ENCODE data around the gene CADM2. TPM values are rescaled to one million over a fixed set of nuclear protein-coding genes. Genes with fewer than 3 reads are reported as not detected.

Gene CADM2
- total RNA-seq, 2 donors from 2014 or later, result 24.1 to 29.8 TPM

DNA sequence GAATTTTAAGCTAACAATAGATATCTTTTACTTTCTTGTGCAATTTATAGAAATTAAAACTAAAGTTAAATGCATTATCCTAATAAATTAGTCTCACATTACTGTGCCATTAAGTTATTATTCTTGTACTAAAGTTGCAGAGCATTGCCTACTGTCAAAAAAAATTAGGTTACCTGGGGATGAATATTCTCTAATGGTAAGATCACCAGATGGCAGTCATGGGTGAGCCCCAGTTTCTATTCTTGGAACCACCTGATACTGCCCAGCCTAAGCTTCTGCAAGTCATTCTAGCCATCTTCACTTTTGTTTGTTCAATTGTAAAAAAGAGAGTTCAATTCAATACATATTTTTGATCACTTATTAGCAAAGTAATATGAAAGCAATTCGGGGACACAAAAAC is 213.2 kb downstream of the CADM2 start:
- no peaks in the 10 kb centered on the region for H3K27me3 ChIP-seq (ENCODE audit: control insufficient read depth, insufficient read depth, low read length, poor library complexity, severe bottlenecking)
- H3K27ac Mint-ChIP-seq, result no peak overlapping the region
- no peaks in the 10 kb centered on the region for H3K9me3 Mint-ChIP-seq
- H3K36me3 ChIP-seq (ENCODE audit: control insufficient read depth, insufficient read depth, low read length), result no peaks in the 10 kb centered on the region
- no peak for DNase-seq
- no peak overlapping the region for H3K9ac ChIP-seq (ENCODE audit: extremely low read depth, low read length, poor library complexity, severe bottlenecking)
- no peak overlapping the region for H3K4me3 ChIP-seq (ENCODE audit: low read length)
- WGBS, 2 experiments (ENCODE audit: insufficient coverage in 1 of 2, insufficient read length in 1 of 2), result 100% methylated on average over 1 of the region's 1 CpG; no CpG with 5 or more reads in 1 of the 2 experiments
- H3K4me1 ChIP-seq (ENCODE audit: control insufficient read depth, insufficient read depth, low read length), result no peaks in the 10 kb centered on the region
- H3K4me3 Mint-ChIP-seq, result no peak overlapping the region
- no peaks in the 10 kb centered on the region for H3K4me1 Mint-ChIP-seq
- no peaks in the 10 kb centered on the region for H3K36me3 Mint-ChIP-seq (ENCODE audit: low read depth)
- no peaks in the 10 kb centered on the region for H3K9me3 ChIP-seq (ENCODE audit: control insufficient read depth, low read length)
- TF ChIP-seq, protein P1, sequence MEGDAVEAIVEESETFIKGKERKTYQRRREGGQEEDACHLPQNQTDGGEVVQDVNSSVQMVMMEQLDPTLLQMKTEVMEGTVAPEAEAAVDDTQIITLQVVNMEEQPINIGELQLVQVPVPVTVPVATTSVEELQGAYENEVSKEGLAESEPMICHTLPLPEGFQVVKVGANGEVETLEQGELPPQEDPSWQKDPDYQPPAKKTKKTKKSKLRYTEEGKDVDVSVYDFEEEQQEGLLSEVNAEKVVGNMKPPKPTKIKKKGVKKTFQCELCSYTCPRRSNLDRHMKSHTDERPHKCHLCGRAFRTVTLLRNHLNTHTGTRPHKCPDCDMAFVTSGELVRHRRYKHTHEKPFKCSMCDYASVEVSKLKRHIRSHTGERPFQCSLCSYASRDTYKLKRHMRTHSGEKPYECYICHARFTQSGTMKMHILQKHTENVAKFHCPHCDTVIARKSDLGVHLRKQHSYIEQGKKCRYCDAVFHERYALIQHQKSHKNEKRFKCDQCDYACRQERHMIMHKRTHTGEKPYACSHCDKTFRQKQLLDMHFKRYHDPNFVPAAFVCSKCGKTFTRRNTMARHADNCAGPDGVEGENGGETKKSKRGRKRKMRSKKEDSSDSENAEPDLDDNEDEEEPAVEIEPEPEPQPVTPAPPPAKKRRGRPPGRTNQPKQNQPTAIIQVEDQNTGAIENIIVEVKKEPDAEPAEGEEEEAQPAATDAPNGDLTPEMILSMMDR (conservative IDR thresholded peaks at IDR 0.05), result no peak
- H3K27me3 Mint-ChIP-seq (ENCODE audit: insufficient read depth), result no peaks in the 10 kb centered on the region
- no peak overlapping the region for H3K27ac ChIP-seq (ENCODE audit: low read depth, low read length)

DNA sequence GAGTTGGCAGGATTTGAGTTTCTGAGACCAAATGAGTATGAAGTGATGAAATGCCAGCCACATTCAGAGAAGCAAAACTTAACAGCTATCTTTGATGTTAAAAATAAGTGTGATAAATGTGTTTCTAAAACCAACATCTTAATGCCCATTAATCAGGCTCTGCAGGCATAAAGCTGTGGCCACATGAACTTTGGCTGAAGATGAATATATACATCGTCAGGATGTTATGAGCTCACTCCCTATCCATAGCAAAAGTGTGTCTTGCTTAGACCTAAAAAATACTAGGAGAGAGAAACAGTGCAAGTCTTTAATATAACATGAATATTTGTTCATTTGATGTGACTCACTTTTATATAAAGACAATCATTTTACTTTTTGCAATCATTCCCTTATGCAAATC is 218.0 kb downstream of the CADM2 start:
- DNase-seq, result no peak
- Histone ChIP-seq H3K27me3 (ENCODE audit: control insufficient read depth, insufficient read depth, low read length, poor library complexity, severe bottlenecking) (no peaks in the 10 kb centered on the region), H3K9me3 (ENCODE audit: control insufficient read depth, low read length) (no peaks in the 10 kb centered on the region), H3K36me3 (ENCODE audit: control insufficient read depth, insufficient read depth, low read length) (no peaks in the 10 kb centered on the region), H3K27ac (ENCODE audit: low read depth, low read length) (no peak overlapping the region), H3K9ac (ENCODE audit: extremely low read depth, low read length, poor library complexity, severe bottlenecking) (no peak overlapping the region), H3K4me3 (ENCODE audit: low read length) (no peak overlapping the region), H3K4me1 (ENCODE audit: control insufficient read depth, insufficient read depth, low read length) (no peaks in the 10 kb centered on the region)
- H3K4me3 Mint-ChIP-seq, result no peak overlapping the region
- no peaks in the 10 kb centered on the region for H3K4me1 Mint-ChIP-seq
- WGBS, 2 experiments (ENCODE audit: insufficient coverage in 1 of 2, insufficient read length in 1 of 2), result 100% methylated on average over 1 of the region's 1 CpG; no CpG with 5 or more reads in 1 of the 2 experiments
- H3K27ac Mint-ChIP-seq, result no peak overlapping the region
- TF ChIP-seq, protein P1 (conservative IDR thresholded peaks at IDR 0.05), result no peak
- H3K27me3 Mint-ChIP-seq (ENCODE audit: insufficient read depth), result no peaks in the 10 kb centered on the region
- no peaks in the 10 kb centered on the region for H3K9me3 Mint-ChIP-seq
- no peaks in the 10 kb centered on the region for H3K36me3 Mint-ChIP-seq (ENCODE audit: low read depth)

DNA sequence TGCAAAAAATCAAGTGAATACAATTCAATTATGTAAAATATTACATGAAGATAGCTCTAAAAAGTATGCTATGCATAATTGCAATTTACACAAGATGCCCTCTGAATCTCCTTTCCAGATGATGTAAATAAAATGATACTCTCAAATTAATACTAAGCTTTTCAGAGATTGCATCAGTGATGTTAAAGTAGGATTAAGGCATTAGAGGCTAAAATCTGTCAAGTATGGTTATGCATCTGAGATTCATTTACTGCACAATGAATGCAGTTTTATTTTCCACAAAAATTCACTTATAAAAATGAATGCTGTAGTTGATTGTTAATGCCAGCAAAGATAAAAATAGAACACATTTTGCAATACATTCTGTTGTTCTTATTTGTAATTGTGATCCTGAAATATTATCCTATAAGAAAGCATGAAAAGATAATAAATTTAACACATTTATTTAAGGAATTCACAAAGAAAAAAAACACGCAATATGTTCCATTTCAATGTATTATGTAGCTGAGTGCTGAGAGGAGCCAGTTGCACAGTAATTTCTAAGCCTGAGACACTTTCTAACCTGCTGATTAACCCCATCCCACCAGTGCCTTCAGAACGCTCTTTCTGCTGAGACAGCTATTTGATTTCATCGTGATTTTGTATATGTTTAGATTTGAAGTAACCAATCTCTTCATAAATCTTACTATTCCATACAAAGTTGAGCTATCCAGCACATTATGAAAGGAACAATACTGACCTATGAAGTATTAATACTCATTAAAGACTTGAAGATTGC is 224.4 kb downstream of the CADM2 start:
- Mint-ChIP-seq H3K4me1 (no peaks in the 10 kb centered on the region), H3K9me3 (no peaks in the 10 kb centered on the region), H3K27me3 (ENCODE audit: insufficient read depth) (no peaks in the 10 kb centered on the region), H3K36me3 (ENCODE audit: low read depth) (no peaks in the 10 kb centered on the region), H3K4me3 (no peak overlapping the region), H3K27ac (no peak overlapping the region)
- H3K27ac ChIP-seq (ENCODE audit: low read depth, low read length), result no peak overlapping the region
- no peaks in the 10 kb centered on the region for H3K4me1 ChIP-seq (ENCODE audit: control insufficient read depth, insufficient read depth, low read length)
- TF ChIP-seq, protein P1 (conservative IDR thresholded peaks at IDR 0.05), result no peak
- H3K36me3 ChIP-seq (ENCODE audit: control insufficient read depth, insufficient read depth, low read length), result no peaks in the 10 kb centered on the region
- no peak for DNase-seq
- WGBS, 2 experiments (ENCODE audit: insufficient coverage in 1 of 2, insufficient read length in 1 of 2), result 97% methylated on average over 3 of the region's 3 CpGs; no CpG with 5 or more reads in 1 of the 2 experiments
- H3K9me3 ChIP-seq (ENCODE audit: control insufficient read depth, low read length), result no peaks in the 10 kb centered on the region
- no peaks in the 10 kb centered on the region for H3K27me3 ChIP-seq (ENCODE audit: control insufficient read depth, insufficient read depth, low read length, poor library complexity, severe bottlenecking)
- H3K9ac ChIP-seq (ENCODE audit: extremely low read depth, low read length, poor library complexity, severe bottlenecking), result no peak overlapping the region
- no peak overlapping the region for H3K4me3 ChIP-seq (ENCODE audit: low read length)

Measured in endodermal cell (in vitro differentiated cells).